ENCODE results near the gene OTOF. TPM values are rescaled to one million over a fixed set of nuclear protein-coding genes. Genes with fewer than 3 reads are reported as not detected.

The OTOF gene
- total and polyA plus RNA-seq, 10 donors, result 0.06 to 1.6 (median 0.25) TPM

- 87 to 100% (median 93%) methylated on average over 6 to 10 of the region's 10 CpGs for WGBS, 5 donors
- no peak for DNase-seq
- H3K27ac ChIP-seq, result no peak overlapping the region
- intact Hi-C loops (cut with DNase I; ENCODE audit: low total_unique reads), result no loop called here
- H3K4me1 ChIP-seq, result peaks cover 0 to 10% (median 0%) of the 10 kb centered on the region in 6 donors
- H3K9me3 ChIP-seq, result no peaks in the 10 kb centered on the region
- H3K36me3 ChIP-seq, result no peaks in the 10 kb centered on the region
- H3K27me3 ChIP-seq (replicated peaks in 1 of 7), result no peaks in the 10 kb centered on the region
- TF ChIP-seq POLR2AphosphoS5 (IDR thresholded peaks at IDR 0.05) (no peak), POLR2A (IDR thresholded peaks at IDR 0.05) (no peak), CTCF (IDR thresholded peaks at IDR 0.05 in 8 of 11, conservative IDR thresholded peaks at IDR 0.05 in 3 of 11) (no peak)
- H3K4me3 ChIP-seq, result no peak overlapping the region
Observed at GRCh38 chr2:26449278-26450030, 28.5 kb downstream of the OTOF start.

- H3K4me1 ChIP-seq, result peaks cover 0 to 4% (median 0%) of the 10 kb centered on the region in 6 donors
- intact Hi-C loops (cut with DNase I; ENCODE audit: low total_unique reads), result no loop called here
- no peaks in the 10 kb centered on the region for H3K27me3 ChIP-seq (replicated peaks in 1 of 7)
- no peak for TF ChIP-seq POLR2AphosphoS5 (IDR thresholded peaks at IDR 0.05)
- TF ChIP-seq CTCF (IDR thresholded peaks at IDR 0.05 in 8 of 11, conservative IDR thresholded peaks at IDR 0.05 in 3 of 11), result no peak
- no peak for TF ChIP-seq POLR2A (IDR thresholded peaks at IDR 0.05)
- WGBS, 5 donors, result 89 to 95% (median 94%) methylated on average over 8 to 9 of the region's 9 CpGs
- H3K4me3 ChIP-seq, result no peak overlapping the region
- no peaks in the 10 kb centered on the region for H3K36me3 ChIP-seq
- no peak for DNase-seq
- no peak overlapping the region for H3K27ac ChIP-seq
- H3K9me3 ChIP-seq, result no peaks in the 10 kb centered on the region
Observed at GRCh38 chr2:26448651-26449050, 29.3 kb downstream of the OTOF start.

GRCh38 chr2:26444236-26444635, 33.7 kb downstream of the OTOF start:
- Histone ChIP-seq H3K4me1 (no peaks in the 10 kb centered on the region), H3K36me3 (no peaks in the 10 kb centered on the region), H3K27me3 (replicated peaks in 1 of 7) (no peaks in the 10 kb centered on the region), H3K27ac (no peak overlapping the region), H3K4me3 (no peak overlapping the region), H3K9me3 (no peaks in the 10 kb centered on the region)
- 84 to 91% (median 87%) methylated on average over 7 of the region's 7 CpGs for WGBS, 5 donors
- no peak for TF ChIP-seq POLR2AphosphoS5 (IDR thresholded peaks at IDR 0.05)
- no peak for TF ChIP-seq POLR2A (IDR thresholded peaks at IDR 0.05)
- no peak for TF ChIP-seq CTCF (IDR thresholded peaks at IDR 0.05 in 8 of 11, conservative IDR thresholded peaks at IDR 0.05 in 3 of 11)
- intact Hi-C loops (cut with DNase I; ENCODE audit: low total_unique reads), result no loop called here
- DNase-seq, result no peak

- Histone ChIP-seq H3K36me3 (no peaks in the 10 kb centered on the region), H3K27ac (no peak overlapping the region), H3K27me3 (replicated peaks in 1 of 7) (no peaks in the 10 kb centered on the region), H3K4me1 (peaks cover 0 to 5% (median 0%) of the 10 kb centered on the region in 6 donors), H3K4me3 (no peak overlapping the region), H3K9me3 (no peaks in the 10 kb centered on the region)
- no peak for DNase-seq
- intact Hi-C loops (cut with DNase I; ENCODE audit: low total_unique reads), result no loop called here
- WGBS, 5 donors, result 67 to 78% (median 71%) methylated on average over 3 of the region's 3 CpGs
- TF ChIP-seq POLR2AphosphoS5 (IDR thresholded peaks at IDR 0.05) (no peak), CTCF (IDR thresholded peaks at IDR 0.05 in 8 of 11, conservative IDR thresholded peaks at IDR 0.05 in 3 of 11) (no peak), POLR2A (IDR thresholded peaks at IDR 0.05) (no peak)
Observed at GRCh38 chr2:26442707-26443106, 35.2 kb downstream of the OTOF start.

Measured in spleen (tissue), 11 donors.